ENCODE data around the gene ENPP6.
"Not testable (repeated sequence)": the region's sequence is repeated elsewhere in the genome, so short reads cannot be mapped to it uniquely, and the experiment has no call there.

ENPP6 gene

DNA sequence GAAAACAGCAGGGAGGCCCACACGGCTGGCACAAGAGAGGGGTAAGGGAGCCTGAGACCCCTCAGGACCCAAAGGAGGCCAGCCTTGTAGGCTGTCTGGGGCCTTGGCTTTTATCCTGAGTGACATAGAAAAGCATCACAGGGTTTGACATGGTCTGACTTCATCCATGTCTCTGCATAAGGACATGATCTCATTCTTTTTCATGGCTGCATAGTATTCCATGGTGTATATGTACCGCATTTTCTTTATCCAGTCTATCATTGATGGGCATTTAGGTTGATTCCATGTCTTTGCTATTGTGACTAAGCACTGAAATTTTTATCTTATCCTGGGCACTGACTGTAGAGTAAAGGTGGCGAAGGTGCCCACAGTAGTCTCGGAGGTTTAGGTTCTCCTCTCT, 166.4 kb downstream of the ENPP6 start:
- not testable (repeated sequence) for DNase-seq

DNA sequence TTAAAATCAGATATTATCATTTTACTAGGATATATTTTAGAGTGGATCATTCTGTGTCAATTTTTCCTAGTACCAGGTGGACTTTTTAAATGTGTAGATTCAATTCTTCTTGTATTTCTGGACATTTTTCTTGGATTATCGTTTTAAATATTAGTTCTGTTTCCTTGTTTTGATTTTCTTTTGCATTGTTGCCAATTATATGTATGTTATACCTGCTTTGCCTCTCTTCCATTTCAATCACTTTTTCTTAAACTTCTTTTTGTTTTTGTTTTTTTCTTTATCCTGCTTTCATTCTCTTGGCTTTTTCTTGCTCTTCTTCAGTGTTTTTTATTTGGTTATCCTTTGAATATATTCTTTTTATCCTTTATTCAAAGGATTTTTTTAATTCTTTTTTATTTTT, 171.5 kb downstream of the ENPP6 start:
- no peak for DNase-seq

DNA sequence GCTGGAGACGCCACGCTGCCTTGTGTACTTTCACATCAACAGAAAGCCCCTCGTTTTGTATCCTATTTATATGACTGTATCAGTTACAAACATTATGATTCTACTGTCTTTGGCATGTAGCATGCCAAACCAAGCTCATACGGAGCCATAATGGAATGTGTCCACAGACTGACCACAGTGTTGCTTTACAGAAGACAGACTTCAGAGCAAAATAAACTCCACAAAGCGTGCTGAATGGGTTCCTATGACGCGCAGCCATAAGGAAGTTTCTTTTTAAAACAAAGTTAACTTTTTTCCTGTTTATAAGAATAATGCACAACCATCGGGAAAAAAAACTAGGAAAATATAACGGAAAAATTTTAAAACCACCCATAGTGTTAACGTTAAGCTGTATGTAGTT, 176.5 kb downstream of the ENPP6 start:
- DNase-seq, result no peak

DNA sequence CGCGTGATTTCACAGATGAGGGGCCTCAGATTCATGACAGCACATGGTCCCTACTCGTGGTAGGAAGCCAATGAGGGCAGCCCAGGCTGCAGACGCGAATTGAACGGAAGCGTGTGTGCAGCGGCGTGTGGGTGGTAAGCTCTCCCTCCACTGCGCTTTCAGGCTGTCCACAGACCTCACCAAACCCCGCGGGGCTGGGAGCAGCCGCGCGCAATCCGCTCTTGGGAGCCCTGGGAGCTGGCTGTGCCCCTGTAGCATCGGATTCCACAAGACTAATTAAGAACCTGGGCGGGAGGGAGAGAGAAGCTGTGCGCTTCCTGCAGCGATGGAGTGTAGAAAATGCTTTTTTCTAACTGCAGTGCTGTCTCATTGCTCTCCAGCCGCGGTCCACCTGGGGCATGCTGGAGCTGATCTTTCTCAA, 177.7 kb downstream of the ENPP6 start:
- DNase-seq, result no peak
